GM18508 (cell line): ENCODE data around the gene CCDC12.
"Not testable (repeated sequence)": the region's sequence is repeated elsewhere in the genome, so short reads cannot be mapped to it uniquely, and the experiment has no call there.

Experiments
- ATAC-seq: cut with Tn5 transposase; IDR thresholded peaks from one replicate; pipeline ENCODE4 v1.9.1; 2021; ENCODE audit warnings: moderate number of reproducible peaks; ENCODE audit not compliant: insufficient read depth, unreplicated experiment

CCDC12 gene

GRCh38 chr3:46910914-46911313, 65.6 kb downstream of the CCDC12 start:
- not testable (repeated sequence) for ATAC-seq

- ATAC-seq = no peak
Measured at GRCh38 chr3:46910166-46910760, 66.3 kb downstream of the CCDC12 start.

- ATAC-seq = no peak
Measured at GRCh38 chr3:46909535-46910161, 66.9 kb downstream of the CCDC12 start.

GRCh38 chr3:46908986-46909534, 67.5 kb downstream of the CCDC12 start:
- ATAC-seq = no peak

- no peak for ATAC-seq
Measured at GRCh38 chr3:46908294-46908985, 68.1 kb downstream of the CCDC12 start.

GRCh38 chr3:46907960-46908293, 68.6 kb downstream of the CCDC12 start:
- ATAC-seq = no peak

- ATAC-seq = no peak
Measured at GRCh38 chr3:46907271-46907670, 69.3 kb downstream of the CCDC12 start.

GRCh38 chr3:46906471-46907058, 70.0 kb downstream of the CCDC12 start:
- no peak for ATAC-seq

- no peak for ATAC-seq
Measured at GRCh38 chr3:46905661-46906451, 70.7 kb downstream of the CCDC12 start.

- ATAC-seq = no peak
Measured at GRCh38 chr3:46905213-46905560, 71.4 kb downstream of the CCDC12 start.

GRCh38 chr3:46904303-46905212, 72.0 kb downstream of the CCDC12 start:
- no peak for ATAC-seq

- no peak for ATAC-seq
Measured at GRCh38 chr3:46903341-46904302, 72.9 kb downstream of the CCDC12 start.

- ATAC-seq = no peak
Measured at GRCh38 chr3:46902188-46902631, 74.3 kb downstream of the CCDC12 start.

GRCh38 chr3:46901591-46902187, 74.9 kb downstream of the CCDC12 start:
- no peak for ATAC-seq

GRCh38 chr3:46901061-46901460, 75.5 kb downstream of the CCDC12 start:
- no peak for ATAC-seq

GRCh38 chr3:46900356-46900755, 76.2 kb downstream of the CCDC12 start:
- ATAC-seq = no peak

GRCh38 chr3:46900007-46900292, 76.6 kb downstream of the CCDC12 start:
- ATAC-seq = no peak
